KOPT-K1 (cell line): ENCODE data around the gene KRTAP10-6.

Experiments
- H3K27ac ChIP-seq: fragments of 200-600 bp; sonication (generic); 2 replicates; pipeline ENCODE4 v1.5.1; 2016; ENCODE audit warnings: antibody characterized with exemption, mild to moderate bottlenecking, low read depth, low read length; ENCODE audit not compliant: poor library complexity, severe bottlenecking
- H3K36me3 ChIP-seq: fragments of 200-600 bp; sonication (generic); 2 replicates; pipeline ENCODE4 v1.5.1; 2017; ENCODE audit warnings: antibody characterized with exemption, mild to moderate bottlenecking, low read length, moderate library complexity; ENCODE audit not compliant: insufficient read depth
- H3K9me3 ChIP-seq: fragments of 200-600 bp; sonication (generic); 2 replicates; pipeline ENCODE4 v1.5.1; 2017; ENCODE audit warnings: antibody characterized with exemption, low read length, mild to moderate bottlenecking; ENCODE audit not compliant: insufficient read depth, poor library complexity, severe bottlenecking

KRTAP10-6 gene

GRCh38 chr21:44626673-44627143, 34.4 kb upstream of the KRTAP10-6 start, which contains the start of gene KRTAP10-9:
KRTAP10-9 (plus strand) TSS chr21:44627093; CDS start chr21:44627172, 79 bp downstream.
- Histone ChIP-seq H3K9me3 (peaks cover 43% of the 10 kb centered on the region), H3K36me3 (no peaks in the 10 kb centered on the region), H3K27ac (no peak within 1 kb of the TSS)

- Histone ChIP-seq H3K27ac (no peak overlapping the region), H3K9me3 (peaks cover 39% of the 10 kb centered on the region)
These were observed 34.0 kb upstream of the KRTAP10-6 start for GRCh38 chr21:44626262-44626661.

GRCh38 chr21:44625756-44626155, 33.5 kb upstream of the KRTAP10-6 start:
- H3K36me3 ChIP-seq: no peaks in the 10 kb centered on the region
- H3K9me3 ChIP-seq: peaks cover 34% of the 10 kb centered on the region
- H3K27ac ChIP-seq: no peak overlapping the region

More at GRCh38 chr21:44626262-44626661, 34.0 kb upstream of the KRTAP10-6 start:
- no peaks in the 10 kb centered on the region for H3K36me3 ChIP-seq

GRCh38 chr21:44623575-44623974, 31.3 kb upstream of the KRTAP10-6 start:
- no peak overlapping the region for H3K27ac ChIP-seq
- H3K36me3 ChIP-seq: no peaks in the 10 kb centered on the region
- H3K9me3 ChIP-seq: peaks cover 37% of the 10 kb centered on the region

- H3K9me3 ChIP-seq: peaks cover 34% of the 10 kb centered on the region
These were observed 27.6 kb upstream of the KRTAP10-6 start for GRCh38 chr21:44619886-44620285.

GRCh38 chr21:44618909-44619308, 26.6 kb upstream of the KRTAP10-6 start:
- Histone ChIP-seq H3K9me3 (peaks cover 24% of the 10 kb centered on the region), H3K27ac (peak overlapping the region; percentile 38)

More at GRCh38 chr21:44619886-44620285, 27.6 kb upstream of the KRTAP10-6 start:
- Histone ChIP-seq H3K27ac (no peak overlapping the region), H3K36me3 (no peaks in the 10 kb centered on the region)

GRCh38 chr21:44618504-44618903, 26.2 kb upstream of the KRTAP10-6 start:
- Histone ChIP-seq H3K9me3 (peaks cover 20% of the 10 kb centered on the region), H3K27ac (peak overlapping the region; percentile 38), H3K36me3 (no peaks in the 10 kb centered on the region)

More at GRCh38 chr21:44618909-44619308, 26.6 kb upstream of the KRTAP10-6 start:
- H3K36me3 ChIP-seq: no peaks in the 10 kb centered on the region

- Histone ChIP-seq H3K9me3 (peaks cover 11% of the 10 kb centered on the region), H3K27ac (no peak overlapping the region), H3K36me3 (no peaks in the 10 kb centered on the region)
These were observed 24.8 kb upstream of the KRTAP10-6 start for GRCh38 chr21:44617071-44617501.

- H3K9me3 ChIP-seq: peaks cover 16% of the 10 kb centered on the region
- H3K27ac ChIP-seq: no peak overlapping the region
- no peaks in the 10 kb centered on the region for H3K36me3 ChIP-seq
These were observed 24.3 kb upstream of the KRTAP10-6 start for GRCh38 chr21:44616591-44616926.

GRCh38 chr21:44615911-44616590, 23.7 kb upstream of the KRTAP10-6 start:
- no peak overlapping the region for H3K27ac ChIP-seq
- peaks cover 21% of the 10 kb centered on the region for H3K9me3 ChIP-seq

GRCh38 chr21:44615466-44615865, 23.2 kb upstream of the KRTAP10-6 start:
- Histone ChIP-seq H3K36me3 (no peaks in the 10 kb centered on the region), H3K9me3 (peaks cover 26% of the 10 kb centered on the region), H3K27ac (no peak overlapping the region)

More at GRCh38 chr21:44615911-44616590, 23.7 kb upstream of the KRTAP10-6 start:
- H3K36me3 ChIP-seq: no peaks in the 10 kb centered on the region

GRCh38 chr21:44614961-44615391, 22.7 kb upstream of the KRTAP10-6 start:
- Histone ChIP-seq H3K27ac (no peak overlapping the region), H3K36me3 (no peaks in the 10 kb centered on the region), H3K9me3 (peaks cover 30% of the 10 kb centered on the region)

- no peaks in the 10 kb centered on the region for H3K36me3 ChIP-seq
- H3K27ac ChIP-seq: no peak overlapping the region
- H3K9me3 ChIP-seq: peaks cover 29% of the 10 kb centered on the region
These were observed 21.9 kb upstream of the KRTAP10-6 start for GRCh38 chr21:44614161-44614631.

GRCh38 chr21:44613386-44614155, 21.3 kb upstream of the KRTAP10-6 start:
- Histone ChIP-seq H3K27ac (no peak overlapping the region), H3K36me3 (no peaks in the 10 kb centered on the region), H3K9me3 (peaks cover 33% of the 10 kb centered on the region)

- no peak overlapping the region for H3K27ac ChIP-seq
- H3K9me3 ChIP-seq: peaks cover 33% of the 10 kb centered on the region
- H3K36me3 ChIP-seq: no peaks in the 10 kb centered on the region
These were observed 20.4 kb upstream of the KRTAP10-6 start for GRCh38 chr21:44612669-44613229.
